Activated CD8-positive, alpha-beta memory T cell treated with anti-CD3 and anti-CD28 coated beads, Interleukin-2, amount 50 U/mL, for 4 hours (primary cell): ENCODE data around the gene MTMR3.
A peak's percentile ranks its signal among the peaks of the same experiment; 100 is the strongest.

Experiments
- DNase-seq: peaks from one replicate; pipeline ENCODE4 v3.0.0-alpha.2; 2020

Gene MTMR3

DNA sequence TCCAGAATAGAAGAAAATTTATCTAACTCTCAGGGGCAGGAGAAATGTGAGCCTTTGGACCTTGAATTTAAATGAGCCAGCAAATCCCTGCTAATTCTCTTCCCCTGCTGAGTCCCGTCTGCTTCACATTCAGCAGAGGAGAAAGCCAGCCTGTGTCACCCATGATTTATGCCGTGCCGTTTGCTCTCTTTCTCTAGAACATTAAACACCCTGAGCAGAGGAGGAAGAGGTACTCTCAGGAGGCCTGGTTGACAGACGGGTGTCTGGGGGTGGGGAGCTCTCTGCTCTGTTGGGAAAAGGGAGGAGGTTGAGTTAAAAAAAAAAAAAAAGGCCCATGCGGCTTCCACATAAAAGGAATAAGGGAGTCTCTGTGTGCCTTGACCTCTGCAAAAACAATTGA, 11.3 kb upstream of the MTMR3 start:
- DNase-seq, result no peak

DNA sequence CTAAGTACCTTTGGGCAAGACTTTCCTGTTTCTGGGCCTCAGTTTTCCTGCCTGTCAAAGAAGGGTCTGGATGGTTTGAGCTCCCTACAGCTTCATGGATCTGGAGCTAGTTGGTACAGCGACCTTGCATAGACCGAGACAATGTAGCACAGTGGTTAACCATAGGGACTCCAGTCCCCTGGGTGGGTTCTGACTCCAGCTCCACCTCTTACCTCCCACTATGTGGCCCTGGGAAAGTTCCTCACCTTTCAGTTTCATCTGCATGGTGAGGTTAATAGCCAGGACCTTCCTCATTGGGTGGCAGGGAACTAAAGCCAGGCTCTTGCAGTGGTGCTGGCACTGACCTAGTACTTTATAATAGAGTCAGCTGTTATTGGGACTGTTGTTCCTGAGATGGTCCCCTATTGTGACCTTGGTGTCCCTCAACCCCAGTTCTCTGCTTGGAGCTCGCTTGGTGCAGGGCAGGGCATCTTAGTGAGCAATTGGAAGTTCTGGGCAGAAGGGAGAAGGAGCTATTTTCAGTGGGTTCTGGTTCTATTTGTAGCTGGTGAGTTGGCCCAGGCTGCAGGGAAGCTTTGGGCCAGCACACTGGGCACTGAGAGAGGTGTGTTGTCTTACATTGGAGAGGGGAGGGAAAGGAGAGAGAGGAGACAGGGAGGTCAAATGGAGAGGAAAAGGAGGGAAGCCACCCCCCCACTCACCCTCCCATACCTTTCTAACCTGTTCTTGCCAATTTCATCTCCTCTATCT, 10.7 kb upstream of the MTMR3 start:
- no peak for DNase-seq

DNA sequence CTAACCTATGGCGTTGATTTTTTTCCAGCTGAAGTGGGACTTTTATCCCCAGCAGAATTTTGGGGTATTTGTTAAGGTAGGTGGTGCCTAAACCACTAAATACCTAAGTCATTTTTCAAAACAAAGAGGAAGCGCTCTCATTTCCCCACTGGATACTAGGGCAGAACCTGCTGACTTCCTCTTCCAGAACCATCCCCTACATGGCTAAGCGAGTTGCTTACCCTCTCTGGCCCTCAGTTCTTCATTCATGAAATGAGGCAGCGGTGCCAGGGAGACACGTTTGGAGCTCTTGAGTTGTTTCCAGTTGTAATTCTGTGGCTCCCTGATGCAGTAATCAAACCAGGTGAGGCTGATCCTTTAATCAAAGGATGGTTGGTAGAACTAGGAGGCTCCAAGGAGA, 10.0 kb upstream of the MTMR3 start:
- no peak for DNase-seq

DNA sequence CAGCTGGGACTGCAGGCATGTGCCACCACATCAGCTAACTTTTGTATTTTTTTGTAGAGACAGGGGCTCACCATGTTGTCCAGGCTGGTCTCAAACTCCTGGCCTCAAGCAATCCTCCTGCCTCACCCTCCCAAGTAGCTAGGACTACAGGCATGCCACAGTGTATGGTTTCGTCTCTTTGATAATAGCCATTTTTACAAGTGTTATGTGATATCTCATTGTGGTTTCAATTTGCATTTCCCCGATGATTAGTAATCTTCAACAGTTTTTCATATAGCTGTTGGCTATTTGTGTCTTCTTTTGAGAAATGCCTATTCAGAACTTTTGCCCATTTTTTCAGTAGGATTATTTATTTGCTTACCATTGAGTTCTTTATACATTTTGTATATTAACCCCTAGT, 9.0 kb upstream of the MTMR3 start:
- DNase-seq, result no peak

DNA sequence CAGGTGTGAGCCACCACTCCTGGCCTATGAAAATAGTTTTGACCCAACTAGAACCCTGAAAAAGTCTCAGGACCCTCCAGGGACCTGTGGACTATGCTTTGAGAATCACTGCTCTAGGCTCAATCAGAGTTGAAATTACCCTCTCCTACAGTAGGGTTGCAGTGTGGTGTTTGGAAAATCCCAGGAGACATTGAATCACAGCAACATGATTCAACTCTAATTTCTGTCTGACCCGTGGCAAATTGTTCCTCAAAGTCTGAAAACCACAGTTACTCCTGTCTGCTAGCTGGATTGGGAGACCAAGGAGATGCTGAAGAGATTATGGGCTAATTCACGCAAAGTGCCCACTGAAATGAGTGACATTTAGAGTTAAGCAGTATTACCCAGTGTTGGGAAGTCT, 5.4 kb upstream of the MTMR3 start:
- no peak for DNase-seq

DNA sequence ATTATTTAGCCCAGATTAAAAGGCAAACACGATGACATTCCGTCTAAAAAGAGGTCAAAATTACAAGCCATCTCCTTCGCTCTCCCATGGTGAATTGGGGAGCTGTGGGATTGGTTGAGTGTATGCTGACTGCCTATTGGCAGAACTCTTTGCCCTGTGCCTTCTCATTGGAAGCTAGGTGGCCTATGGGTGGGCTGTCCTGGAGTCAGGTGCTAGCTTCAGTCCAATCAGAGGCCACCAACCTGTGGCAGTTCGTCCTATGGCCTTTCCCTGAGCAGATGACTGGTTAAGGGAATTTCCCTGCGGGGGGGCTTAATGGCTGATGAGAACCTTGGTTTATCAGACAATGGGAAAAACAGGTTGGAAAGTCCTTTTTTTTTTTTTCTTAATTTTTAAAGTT, 3.2 kb upstream of the MTMR3 start:
- DNase-seq, result no peak

DNA sequence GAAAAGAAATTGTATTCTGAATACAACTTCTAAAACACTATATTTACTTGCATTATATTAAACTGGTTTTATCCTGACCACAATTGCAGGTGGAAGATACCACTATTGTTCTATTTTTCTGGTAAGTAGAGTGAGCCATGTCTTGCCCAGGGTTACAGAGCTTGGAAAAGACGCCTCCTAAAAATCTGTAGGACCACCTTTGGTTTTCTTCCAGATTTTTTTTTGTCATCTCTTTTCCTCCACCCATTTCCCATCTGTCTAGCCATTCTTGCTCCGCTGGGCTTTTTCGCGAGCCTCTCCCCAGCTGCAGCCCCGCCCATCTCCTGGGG, 294 bp upstream of the MTMR3 start:
- no peak for DNase-seq

DNA sequence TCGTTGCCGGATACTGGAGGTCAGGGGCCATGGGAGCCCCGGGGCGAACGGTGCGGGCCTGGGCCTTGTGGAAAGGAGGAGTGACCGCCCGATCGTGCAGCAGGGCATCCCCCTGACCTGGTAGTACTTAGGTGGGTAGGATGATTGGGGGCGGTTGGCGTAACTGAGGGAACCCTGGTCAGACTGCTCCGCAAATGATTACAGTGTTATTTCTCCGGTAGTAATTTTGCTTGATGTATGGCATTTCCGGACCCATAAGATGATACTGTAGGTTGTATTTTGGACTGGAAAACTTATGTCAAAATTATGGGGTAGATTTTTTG, 762 bp downstream of the MTMR3 start:
- DNase-seq, result no peak

DNA sequence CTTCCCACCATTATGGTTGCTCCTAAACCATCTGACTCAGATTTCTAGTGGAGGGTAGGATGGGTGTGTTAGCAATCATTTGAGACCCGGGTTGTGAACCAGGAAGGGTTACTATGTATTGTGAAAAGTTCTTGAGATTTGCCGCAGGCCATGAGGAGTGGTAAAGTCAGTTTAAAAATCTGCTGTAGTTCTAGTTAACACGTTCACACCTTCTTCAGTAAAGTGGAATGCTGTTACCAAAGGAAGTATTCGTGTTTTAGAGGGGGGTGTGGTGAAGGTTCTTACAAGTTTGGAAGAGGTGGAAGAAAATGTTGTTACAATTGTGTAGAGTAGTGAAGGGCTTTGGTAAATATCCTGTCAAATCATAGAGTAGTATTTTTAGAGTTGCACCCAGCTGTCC, 2.6 kb downstream of the MTMR3 start:
- DNase-seq, result no peak

DNA sequence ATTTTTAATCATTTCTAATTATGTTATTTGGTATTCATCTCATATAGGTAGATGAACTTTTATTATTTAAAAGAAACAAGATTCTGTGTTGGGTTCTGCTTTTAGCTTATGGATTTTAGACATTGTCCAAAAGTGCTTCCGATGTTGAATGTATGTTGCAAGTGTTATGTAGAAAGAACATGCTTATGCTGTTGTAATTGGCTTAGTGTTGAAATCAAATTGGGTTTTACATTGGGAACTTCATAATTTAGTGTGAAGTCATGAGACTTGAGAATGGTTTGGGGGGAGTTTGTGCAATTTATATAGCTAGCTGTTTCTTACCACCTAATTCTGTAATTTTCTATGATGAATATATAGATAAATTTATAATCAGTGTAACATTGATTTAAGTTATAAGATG, 3.6 kb downstream of the MTMR3 start:
- DNase-seq, result no peak

DNA sequence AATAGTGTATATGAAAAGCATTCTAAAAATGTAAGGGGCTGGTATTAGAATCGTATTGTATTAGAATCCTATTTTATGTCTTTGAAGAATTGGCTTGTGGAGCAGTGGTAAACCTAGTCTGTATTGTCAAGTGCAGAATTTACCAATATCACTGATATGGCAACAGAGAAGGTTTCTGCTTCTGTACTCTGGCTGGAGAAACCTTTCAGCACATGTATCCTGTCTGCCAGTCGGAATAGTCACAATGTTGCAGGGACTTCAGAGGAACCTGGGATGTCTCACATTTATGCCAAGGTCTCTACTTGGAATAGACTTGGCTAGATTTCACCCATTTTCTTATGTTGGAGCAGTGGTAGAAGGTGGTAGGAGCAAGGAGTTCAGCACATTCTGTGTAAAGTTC, 4.4 kb downstream of the MTMR3 start:
- no peak for DNase-seq

DNA sequence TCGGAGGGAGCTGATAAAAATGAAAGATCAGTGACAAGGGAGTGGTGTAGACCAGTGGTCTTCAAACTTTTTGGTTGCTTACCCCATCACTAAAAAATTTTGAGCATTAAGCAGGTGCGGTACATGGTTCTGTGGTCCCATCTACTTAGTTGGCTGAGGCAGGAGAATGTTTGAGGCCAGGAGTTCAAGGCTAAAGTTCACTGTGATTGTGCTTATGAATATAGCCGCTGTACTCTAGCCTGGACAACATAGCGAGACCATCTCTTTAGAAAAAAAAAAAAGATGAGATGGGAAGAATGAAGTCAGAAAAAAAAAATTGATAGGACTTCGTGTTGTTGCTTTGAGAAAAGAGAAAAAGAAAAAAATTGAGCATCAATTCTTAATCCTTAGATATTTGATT, 7.8 kb downstream of the MTMR3 start:
- DNase-seq, result no peak

DNA sequence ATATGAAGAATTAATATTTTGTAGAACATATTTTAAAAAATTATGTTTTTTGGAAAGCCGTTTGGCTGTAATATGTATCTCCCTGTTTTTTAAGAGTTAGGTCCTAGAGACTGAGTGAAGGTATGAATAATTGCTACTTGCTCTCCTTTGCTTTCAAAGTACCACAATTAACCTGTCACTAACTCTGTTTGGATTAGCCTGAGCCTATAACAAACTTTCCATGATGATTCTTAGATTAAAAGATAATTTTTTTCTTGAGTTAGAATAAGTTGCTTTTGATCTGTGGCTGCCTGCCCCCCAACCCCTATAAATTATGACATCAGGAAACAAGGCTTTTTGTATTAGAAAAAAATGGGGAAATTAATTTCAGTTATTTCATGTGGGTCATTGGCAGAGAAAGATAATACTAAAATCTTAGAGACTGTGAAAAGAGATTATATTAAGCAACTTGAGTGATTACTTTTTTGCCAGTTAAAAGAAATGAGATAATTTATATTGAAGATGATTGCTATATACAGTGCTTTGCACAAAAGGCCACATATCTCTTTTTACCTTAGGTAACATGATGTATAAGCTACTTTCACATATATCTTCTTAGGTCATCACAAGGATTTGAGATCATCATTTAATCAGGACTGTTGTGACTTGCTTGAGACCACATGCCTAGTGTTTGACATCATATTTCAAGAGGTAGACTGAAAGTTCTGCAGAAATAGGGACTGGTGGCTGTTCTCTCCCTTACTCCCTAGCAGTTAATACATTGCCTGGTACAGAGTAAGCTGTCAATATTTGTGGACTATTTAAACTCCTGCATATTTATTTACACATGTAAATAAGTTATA, 9.6 kb downstream of the MTMR3 start:
- DNase-seq, result no peak

DNA sequence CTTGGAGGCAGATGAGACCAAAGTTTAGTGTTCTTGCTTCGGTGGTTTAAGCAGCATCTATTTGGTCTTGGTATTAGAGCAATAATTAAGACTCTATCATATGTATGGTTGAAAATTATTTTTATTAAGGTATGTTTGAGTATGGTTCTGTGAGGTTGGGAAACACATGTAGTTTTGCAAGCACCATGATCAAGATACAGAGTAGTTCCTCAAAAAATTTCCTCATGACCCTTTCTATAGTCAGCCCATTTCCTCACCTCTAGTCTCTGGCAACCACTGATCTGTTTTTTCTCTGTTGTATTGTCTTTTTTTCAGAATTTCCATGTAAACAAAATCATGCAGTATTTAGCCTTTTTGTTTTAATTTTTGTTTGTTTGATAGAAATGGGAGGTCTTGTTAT, 18.4 kb downstream of the MTMR3 start:
- no peak for DNase-seq

DNA sequence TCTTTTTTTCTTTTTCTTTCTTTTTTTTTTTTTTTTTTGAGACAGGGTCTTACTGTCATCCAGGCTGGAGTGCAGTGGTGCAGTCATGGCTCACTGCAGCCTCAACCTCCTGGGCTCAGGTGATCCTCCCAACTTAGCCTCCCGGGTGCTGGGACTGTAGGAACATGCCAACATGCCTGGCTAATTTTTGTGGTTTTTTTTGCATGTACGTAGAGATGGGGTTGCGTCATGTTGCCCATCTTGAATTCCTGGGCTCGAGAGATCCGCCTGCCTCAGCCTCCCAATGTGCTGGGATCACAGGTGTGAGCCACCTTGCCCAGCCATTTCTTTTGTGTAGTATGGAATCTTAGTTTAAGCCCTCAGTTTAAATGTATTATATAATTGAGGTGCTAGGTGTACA, 20.4 kb downstream of the MTMR3 start:
- no peak for DNase-seq

DNA sequence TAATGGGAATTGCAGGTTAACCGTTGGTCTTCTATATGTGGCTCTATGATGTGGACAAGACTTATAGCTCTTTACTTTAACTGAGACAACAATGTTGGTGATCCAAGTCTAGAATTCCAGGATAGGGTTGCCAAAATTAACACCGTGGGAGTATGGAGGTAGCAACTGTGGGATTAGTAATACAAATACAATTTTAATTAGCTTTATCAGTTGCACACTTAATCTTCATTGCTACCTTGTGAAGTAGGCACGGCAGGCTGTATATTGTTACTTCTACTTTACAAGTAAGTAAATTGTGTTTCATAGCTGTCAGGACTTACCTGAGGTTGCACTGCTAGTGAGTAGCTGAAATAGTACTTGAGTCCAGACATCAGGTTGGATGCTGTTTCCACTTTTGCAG, 21.0 kb downstream of the MTMR3 start:
- no peak for DNase-seq

DNA sequence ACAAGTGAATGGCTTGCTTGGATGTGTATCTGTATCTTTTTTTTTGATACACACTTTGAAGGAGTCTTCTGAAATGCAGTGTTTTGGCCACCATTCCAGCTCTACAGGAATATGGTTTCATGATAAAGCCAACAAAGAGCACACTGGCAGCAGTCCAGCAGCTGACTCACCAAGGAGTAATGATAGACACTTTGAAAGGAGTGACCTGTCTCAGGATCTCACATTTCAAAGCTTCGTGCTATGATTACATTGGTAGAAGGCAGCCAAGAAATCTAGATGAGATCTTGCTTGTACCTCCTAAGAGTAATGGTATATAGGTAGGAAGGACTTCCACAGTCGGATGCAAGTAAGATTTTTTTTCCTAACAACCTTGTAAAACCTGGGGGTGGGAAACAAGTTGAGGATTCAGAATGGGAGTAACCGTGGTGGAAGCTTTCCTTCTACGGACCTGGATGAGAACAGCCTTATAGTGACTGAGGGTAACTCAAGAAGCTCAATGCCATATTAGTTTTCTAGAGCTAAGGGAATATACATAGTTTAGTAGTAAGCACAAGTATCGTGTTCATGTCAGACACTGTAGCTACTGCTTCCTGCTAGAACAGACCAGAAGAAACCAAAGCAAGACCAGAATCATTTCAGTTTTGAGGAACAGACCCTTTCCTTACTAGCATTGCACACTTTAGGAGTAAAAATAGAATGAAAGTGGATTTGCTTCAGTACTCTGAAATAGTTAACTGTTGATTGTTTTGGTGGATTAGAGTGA, 25.0 kb downstream of the MTMR3 start:
- peak; percentile 34 for DNase-seq

DNA sequence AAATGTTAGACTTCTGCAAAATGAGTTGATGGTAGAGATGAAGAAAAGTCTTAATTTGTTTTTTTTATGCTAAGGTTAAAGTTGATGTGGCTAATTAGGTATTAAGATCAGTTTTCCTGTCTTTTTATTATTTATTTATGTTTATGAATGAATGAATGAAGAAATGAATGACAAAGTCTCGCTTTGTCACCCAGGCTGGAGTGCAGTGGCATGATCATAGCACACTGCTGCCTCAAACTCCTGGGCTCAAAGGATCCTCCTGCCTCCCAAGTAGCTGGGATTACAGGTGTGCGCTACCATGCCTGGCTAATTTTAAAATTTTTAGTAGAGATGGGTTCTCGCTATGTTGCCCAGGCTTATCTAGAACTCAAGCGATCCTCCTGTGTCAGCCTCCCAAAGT, 29.2 kb downstream of the MTMR3 start:
- DNase-seq, result no peak

DNA sequence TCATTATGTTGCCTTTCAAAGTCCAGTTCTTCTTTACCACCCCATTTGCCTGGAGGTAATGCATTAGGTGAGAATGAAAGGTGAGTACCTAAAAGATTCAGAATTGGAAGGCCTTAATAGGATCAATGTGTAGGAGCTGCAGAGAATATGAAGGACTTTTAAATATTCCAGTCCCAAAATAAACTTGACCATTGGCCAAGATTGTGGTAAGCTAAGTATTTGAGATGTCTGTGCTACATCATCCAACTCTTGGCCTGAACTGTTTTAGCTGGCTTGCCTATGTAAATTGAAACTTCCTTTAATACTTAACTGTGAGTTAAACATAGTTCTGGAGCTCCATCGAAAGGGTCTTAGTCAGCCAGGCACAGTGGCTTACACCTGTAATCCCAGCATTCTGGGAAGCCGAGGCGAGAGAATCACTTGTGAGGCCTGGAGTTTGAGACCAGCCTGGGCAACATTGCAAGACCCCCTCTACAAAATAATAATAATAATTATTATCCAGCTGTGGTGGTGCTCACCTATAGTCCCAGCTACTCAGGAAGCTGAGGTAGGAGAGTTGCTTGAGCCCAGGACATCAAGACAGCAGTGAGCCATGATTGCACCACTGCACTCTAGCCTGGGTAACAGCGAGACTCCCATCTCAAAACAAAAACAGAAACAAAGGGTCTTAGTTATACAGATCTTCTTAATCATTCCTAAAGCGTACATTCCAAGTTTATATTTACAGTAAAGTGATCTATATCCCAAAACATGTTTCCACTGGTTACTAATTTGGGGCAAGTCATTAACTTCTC, 29.8 kb downstream of the MTMR3 start:
- DNase-seq, result no peak

DNA sequence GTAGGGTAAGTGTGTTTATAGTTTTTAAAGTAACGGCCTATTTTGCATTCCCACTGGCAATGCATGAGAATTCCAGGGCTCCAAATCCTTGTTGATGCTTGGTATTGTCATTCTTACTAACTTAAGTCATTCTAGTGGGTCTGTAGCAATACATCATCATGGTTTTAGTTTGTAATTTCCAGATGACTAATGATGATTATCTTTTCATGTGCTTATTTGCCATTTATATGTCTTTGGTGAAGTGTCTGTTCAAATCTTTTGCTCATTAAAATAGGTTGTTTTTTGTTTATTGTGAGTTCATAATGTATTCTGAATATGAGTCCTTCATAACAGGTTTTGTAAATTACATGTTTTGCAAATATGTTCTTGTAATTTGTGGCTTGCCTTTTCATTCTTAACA, 31.2 kb downstream of the MTMR3 start:
- no peak for DNase-seq

DNA sequence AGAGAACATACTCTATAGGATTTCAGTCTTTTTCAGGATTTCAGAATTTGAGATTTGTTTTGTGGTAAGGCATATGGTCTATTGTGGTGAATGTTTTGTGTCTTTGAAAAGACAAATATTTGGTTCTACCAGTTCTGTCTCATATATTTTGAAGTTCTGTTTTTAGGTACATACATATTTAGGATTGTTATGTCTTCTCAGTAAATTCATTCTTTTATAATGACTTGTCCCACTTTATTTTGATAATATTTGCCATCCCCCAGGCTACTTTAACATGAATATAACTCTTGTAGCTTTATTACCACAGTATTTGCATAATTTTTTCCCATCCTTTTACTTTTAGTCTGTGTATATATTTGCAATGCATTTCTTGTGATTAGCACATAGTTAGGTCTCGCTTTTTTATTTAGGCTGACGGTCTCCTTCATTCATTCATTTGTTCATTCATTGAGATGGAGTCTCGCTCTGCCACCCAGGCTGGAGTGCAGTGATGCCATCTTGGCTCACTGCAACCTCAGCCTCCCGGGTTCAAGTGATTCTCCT, 32.1 kb downstream of the MTMR3 start:
- DNase-seq, result no peak

DNA sequence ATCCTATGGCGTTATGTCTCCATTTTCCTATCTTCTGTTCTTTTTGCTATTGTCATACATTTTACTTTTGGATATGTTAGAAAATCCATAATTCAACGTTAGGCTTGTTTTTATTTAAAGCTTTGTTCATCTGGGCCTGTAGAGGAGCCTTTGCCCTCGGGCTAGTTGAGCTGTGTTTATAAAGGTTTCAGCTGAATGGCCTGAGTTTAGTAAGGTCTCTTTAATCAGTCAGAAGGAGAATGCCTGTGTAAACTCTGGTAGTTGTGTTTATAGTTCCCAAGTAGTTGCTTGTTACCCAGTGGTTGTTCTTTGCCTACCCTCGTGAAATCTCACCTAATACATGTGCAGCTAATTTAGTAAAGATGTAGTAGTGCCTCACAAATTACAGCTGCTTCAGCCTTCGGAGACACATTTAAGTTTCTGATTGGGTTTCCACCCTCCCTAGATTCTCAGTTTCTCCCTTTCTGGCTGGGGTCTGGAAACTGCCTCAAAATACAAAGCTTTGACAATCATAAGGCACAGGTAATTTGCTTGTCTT, 33.1 kb downstream of the MTMR3 start:
- DNase-seq, result no peak
